WTC11 (cell line): ENCODE data around the gene RND1. TPM values are rescaled to one million over a fixed set of nuclear protein-coding genes. Genes with fewer than 3 reads are reported as not detected.

ENCODE experiments used
- ATAC-seq: fragments of 200-7000 bp; cut with Tn5 transposase; 2 replicates; pipeline ENCODE4 v1.10.0; 2021; ENCODE audit warnings: mild to moderate bottlenecking, moderate library complexity
- CTCF ChIA-PET: fragments of 300-600 bp; sonication (Branson Sonifier 250); formaldehyde crosslinking; loops from one replicate; lab custom pipeline; 2021; ENCODE audit warnings: antibody characterized with exemption; lab: Charles Lee
- POLR2A ChIA-PET: fragments of 350-600 bp; sonication (Branson Sonifier 250); formaldehyde crosslinking; loops from one replicate; lab custom pipeline; 2021; ENCODE audit warnings: antibody characterized with exemption; lab: Charles Lee
- DNase-seq: peaks from one replicate; pipeline ENCODE4 v3.0.0; 2021; ENCODE audit warnings: low spot score
- H3K27ac Mint-ChIP-seq: 2 replicates; pipeline ENCODE4 v1.8.0; 2021; ENCODE audit warnings: mixed read lengths
- H3K27me3 Mint-ChIP-seq: 2 replicates; pipeline ENCODE4 v1.8.0; 2021; ENCODE audit warnings: low read depth, mild to moderate bottlenecking, moderate library complexity, mixed read lengths
- H3K36me3 Mint-ChIP-seq: 2 replicates; pipeline ENCODE4 v1.8.0; 2021; ENCODE audit warnings: mixed read lengths
- H3K4me1 Mint-ChIP-seq: 2 replicates; pipeline ENCODE4 v1.8.0; 2022; ENCODE audit warnings: mixed read lengths
- H3K4me3 Mint-ChIP-seq: 2 replicates; pipeline ENCODE4 v1.8.0; 2021; ENCODE audit warnings: mild to moderate bottlenecking, moderate library complexity, mixed read lengths
- H3K9me3 Mint-ChIP-seq: 2 replicates; pipeline ENCODE4 v1.8.0; 2021; ENCODE audit warnings: mixed read lengths
- AR ChIP-seq: fragments of 250-450 bp; sonication (Bioruptor Pico); IDR thresholded peaks from 2 replicates; pipeline ENCODE4 v1.9.0; 2021; ENCODE audit warnings: mild to moderate bottlenecking
- ATF6 ChIP-seq: sonication (generic); formaldehyde crosslinking; IDR thresholded peaks from 2 replicates; pipeline ENCODE4 v1.8.1; 2023; ENCODE audit warnings: mild to moderate bottlenecking, missing genetic modification reagents
- CDX4 ChIP-seq: fragments of 250-450 bp; sonication (Bioruptor Pico); IDR thresholded peaks from 2 replicates; pipeline ENCODE4 v1.9.0; 2021; ENCODE audit warnings: moderate library complexity, mild to moderate bottlenecking, inconsistent platforms, borderline replicate concordance
- ETV6 ChIP-seq: sonication (generic); formaldehyde crosslinking; IDR thresholded peaks from 2 replicates; pipeline ENCODE4 v1.8.1; 2022; ENCODE audit warnings: mild to moderate bottlenecking, missing genetic modification reagents
- FOXK1 ChIP-seq: sonication (generic); formaldehyde crosslinking; IDR thresholded peaks from 2 replicates; pipeline ENCODE4 v1.8.0; 2022; ENCODE audit warnings: mild to moderate bottlenecking, moderate library complexity, missing genetic modification reagents
- JAZF1 ChIP-seq: fragments of 250-450 bp; sonication (Bioruptor Pico); IDR thresholded peaks from 2 replicates; pipeline ENCODE4 v1.9.0; 2021; ENCODE audit warnings: moderate library complexity, mild to moderate bottlenecking, inconsistent platforms
- KAT7 ChIP-seq: sonication (generic); formaldehyde crosslinking; IDR thresholded peaks from 2 replicates; pipeline ENCODE4 v1.8.1; 2023; ENCODE audit warnings: missing genetic modification reagents, mild to moderate bottlenecking, borderline replicate concordance
- NFE2L1 ChIP-seq: sonication (generic); formaldehyde crosslinking; IDR thresholded peaks from 2 replicates; pipeline ENCODE4 v1.8.1; 2023; ENCODE audit warnings: missing genetic modification reagents
- NR2C2 ChIP-seq: sonication (generic); formaldehyde crosslinking; IDR thresholded peaks from 2 replicates; pipeline ENCODE4 v1.8.0; 2022; ENCODE audit warnings: mild to moderate bottlenecking, missing genetic modification reagents
- RELA ChIP-seq: sonication (generic); formaldehyde crosslinking; IDR thresholded peaks from 2 replicates; pipeline ENCODE4 v1.8.1; 2022; ENCODE audit warnings: missing genetic modification reagents, mild to moderate bottlenecking, borderline replicate concordance
- SP1 ChIP-seq: sonication (generic); formaldehyde crosslinking; conservative IDR thresholded peaks from 2 replicates; pipeline ENCODE4 v1.8.1; 2022; ENCODE audit warnings: missing genetic modification reagents
- TP53 ChIP-seq: sonication (generic); formaldehyde crosslinking; IDR thresholded peaks from 2 replicates; pipeline ENCODE4 v1.8.1; 2023; ENCODE audit warnings: mild to moderate bottlenecking, missing genetic modification reagents
- ZNF121 ChIP-seq: sonication (generic); formaldehyde crosslinking; IDR thresholded peaks from 2 replicates; pipeline ENCODE4 v1.8.0; 2023; ENCODE audit warnings: missing genetic modification reagents
- ZNF138 ChIP-seq: sonication (generic); formaldehyde crosslinking; conservative IDR thresholded peaks from 2 replicates; pipeline ENCODE4 v1.8.1; 2022; ENCODE audit warnings: mild to moderate bottlenecking, moderate library complexity, missing genetic modification reagents
- ZNF232 ChIP-seq: sonication (generic); formaldehyde crosslinking; IDR thresholded peaks from 2 replicates; pipeline ENCODE4 v1.8.0; 2022; ENCODE audit warnings: mild to moderate bottlenecking, missing genetic modification reagents
- ZNF263 ChIP-seq: sonication (generic); formaldehyde crosslinking; IDR thresholded peaks from 2 replicates; pipeline ENCODE4 v1.8.1; 2022; ENCODE audit warnings: low read depth, mild to moderate bottlenecking, moderate library complexity, missing genetic modification reagents
- ZNF423 ChIP-seq: fragments of 250-450 bp; sonication (Bioruptor Pico); IDR thresholded peaks from 2 replicates; pipeline ENCODE4 v2.1.2; 2022; ENCODE audit warnings: mild to moderate bottlenecking, moderate library complexity
- total RNA-seq: library from RNA; stranded (reverse); gene quantifications from 3 replicates; pipeline ENCODE4 v1.2.3, GENCODE V29; 2021
- TF ChIP-seq, protein P1 (sequence below): fragments of 250-450 bp; sonication (Bioruptor Pico); IDR thresholded peaks from 2 replicates; pipeline ENCODE4 v2.1.2; 2022; ENCODE audit warnings: mild to moderate bottlenecking, moderate library complexity
- TF ChIP-seq, protein P2 (sequence below): sonication (generic); formaldehyde crosslinking; IDR thresholded peaks from 2 replicates; pipeline ENCODE4 v1.8.1; 2022; ENCODE audit warnings: mild to moderate bottlenecking, missing genetic modification reagents, moderate library complexity, borderline replicate concordance
- TF ChIP-seq, protein P3 (sequence below): sonication (generic); formaldehyde crosslinking; IDR thresholded peaks from 2 replicates; pipeline ENCODE4 v1.8.0; 2022; ENCODE audit warnings: mild to moderate bottlenecking, missing genetic modification reagents

RND1 gene
- total RNA-seq, 1 experiment from 2014 or later: 7.6 TPM

GRCh38 chr12:48869191-48869590, 3.5 kb upstream of the RND1 start (continued):
- no peak for TF ChIP-seq JAZF1 (CRISPR knock-in tag)

DNA sequence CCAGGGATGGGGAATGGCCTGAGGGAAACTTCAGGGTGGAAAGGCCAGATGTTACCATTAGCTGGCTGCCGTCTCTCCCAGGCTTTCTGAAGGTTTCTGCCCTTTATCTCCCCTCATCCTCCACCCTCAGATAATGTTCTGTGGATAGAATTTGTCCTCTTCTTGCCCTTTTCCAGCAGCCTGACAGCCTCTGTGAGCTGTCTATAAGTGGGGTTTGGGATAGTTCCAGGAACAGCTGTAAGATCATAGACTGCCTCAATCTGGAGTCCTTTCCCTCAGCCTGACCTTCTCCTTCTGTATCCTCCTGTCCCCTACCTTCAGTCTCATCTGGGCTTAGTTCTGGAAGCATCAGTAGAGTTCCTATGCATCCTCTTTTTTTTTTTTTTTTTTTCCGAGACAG, 2.8 kb upstream of the RND1 start:
- H3K4me3 Mint-ChIP-seq: no peak overlapping the region
- TF ChIP-seq, protein P1, sequence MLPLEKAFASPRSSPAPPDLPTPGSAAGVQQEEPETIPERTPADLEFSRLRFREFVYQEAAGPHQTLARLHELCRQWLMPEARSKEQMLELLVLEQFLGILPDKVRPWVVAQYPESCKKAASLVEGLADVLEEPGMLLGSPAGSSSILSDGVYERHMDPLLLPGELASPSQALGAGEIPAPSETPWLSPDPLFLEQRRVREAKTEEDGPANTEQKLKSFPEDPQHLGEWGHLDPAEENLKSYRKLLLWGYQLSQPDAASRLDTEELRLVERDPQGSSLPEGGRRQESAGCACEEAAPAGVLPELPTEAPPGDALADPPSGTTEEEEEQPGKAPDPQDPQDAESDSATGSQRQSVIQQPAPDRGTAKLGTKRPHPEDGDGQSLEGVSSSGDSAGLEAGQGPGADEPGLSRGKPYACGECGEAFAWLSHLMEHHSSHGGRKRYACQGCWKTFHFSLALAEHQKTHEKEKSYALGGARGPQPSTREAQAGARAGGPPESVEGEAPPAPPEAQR (CRISPR knock-in tag): no peak
- no peak for TF ChIP-seq KAT7 (CRISPR knock-in tag)
- no peak for TF ChIP-seq ZNF423 (CRISPR knock-in tag)
- TF ChIP-seq CDX4 (CRISPR knock-in tag): no peak
- no peak for TF ChIP-seq ZNF263 (CRISPR knock-in tag)
- no peak for TF ChIP-seq ATF6
- TF ChIP-seq ZNF232 (CRISPR knock-in tag): no peak
- no peak for TF ChIP-seq FOXK1 (CRISPR knock-in tag)
- TF ChIP-seq TP53: no peak
- no peak for TF ChIP-seq RELA (CRISPR knock-in tag)
- TF ChIP-seq AR (CRISPR knock-in tag): no peak
- no peak for TF ChIP-seq ETV6 (CRISPR knock-in tag)
- TF ChIP-seq, protein P2, sequence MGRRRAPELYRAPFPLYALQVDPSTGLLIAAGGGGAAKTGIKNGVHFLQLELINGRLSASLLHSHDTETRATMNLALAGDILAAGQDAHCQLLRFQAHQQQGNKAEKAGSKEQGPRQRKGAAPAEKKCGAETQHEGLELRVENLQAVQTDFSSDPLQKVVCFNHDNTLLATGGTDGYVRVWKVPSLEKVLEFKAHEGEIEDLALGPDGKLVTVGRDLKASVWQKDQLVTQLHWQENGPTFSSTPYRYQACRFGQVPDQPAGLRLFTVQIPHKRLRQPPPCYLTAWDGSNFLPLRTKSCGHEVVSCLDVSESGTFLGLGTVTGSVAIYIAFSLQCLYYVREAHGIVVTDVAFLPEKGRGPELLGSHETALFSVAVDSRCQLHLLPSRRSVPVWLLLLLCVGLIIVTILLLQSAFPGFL: no peak
- TF ChIP-seq NR2C2: no peak
- TF ChIP-seq SP1 (CRISPR knock-in tag): no peak
- TF ChIP-seq NFE2L1 (CRISPR knock-in tag): no peak
- no peak for TF ChIP-seq ZNF138 (CRISPR knock-in tag)
- TF ChIP-seq, protein P3, sequence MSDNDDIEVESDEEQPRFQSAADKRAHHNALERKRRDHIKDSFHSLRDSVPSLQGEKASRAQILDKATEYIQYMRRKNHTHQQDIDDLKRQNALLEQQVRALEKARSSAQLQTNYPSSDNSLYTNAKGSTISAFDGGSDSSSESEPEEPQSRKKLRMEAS (CRISPR knock-in tag): no peak
- TF ChIP-seq ZNF121 (CRISPR knock-in tag): no peak
- TF ChIP-seq, all 79 proteins: peak for 0
- H3K27ac Mint-ChIP-seq: peak overlapping the region; percentile 26; the same call in 1 of the 2 replicates
- POLR2A ChIA-PET: no interaction called here
- H3K36me3 Mint-ChIP-seq: no peaks in the 10 kb centered on the region
- peaks cover 30% of the 10 kb centered on the region for H3K4me1 Mint-ChIP-seq
- no peaks in the 10 kb centered on the region for H3K9me3 Mint-ChIP-seq
- H3K27me3 Mint-ChIP-seq: peaks cover 6% of the 10 kb centered on the region; the same call in 1 of the 2 replicates
- DNase-seq (no peak), ATAC-seq (no peak)
- CTCF ChIA-PET: interaction anchor here (0.5 to 8.3 kb wide), 6 partner anchors 14 to 386 kb away, joined by 3 to 134 read pairs (median 24); partner anchors contain the start of gene DDX23
